Right lobe of liver (tissue), 4 donors: Measurements from ENCODE around the gene SNED1.

ENCODE experiments used
- CTCF ChIP-seq, 4 donors: fragments of 200-600 bp in 3 of 4; fragments of 450-650 bp in 1 of 4; IDR thresholded peaks; one replicate each; pipeline versions ENCODE4 v1.5.1 to v1.8.0; 2016 to 2022; ENCODE audit warnings: antibody characterized with exemption in 4 of 4, mild to moderate bottlenecking in 2 of 4
- POLR2A ChIP-seq: fragments of 450-650 bp; IDR thresholded peaks from one replicate; pipeline ENCODE4 v1.6.1; 2017; ENCODE audit warnings: antibody characterized with exemption, mild to moderate bottlenecking
- donor health status: DM: no; HTN: no; CAD: no.
- donor health status: DM: no; HTN: no; CAD: no.
- donor health status: DM: no; HTN: yes; CAD: no.

GRCh38 chr2:240958366-240959213 is 39.8 kb upstream of the SNED1 start:
- TF ChIP-seq CTCF (IDR thresholded peaks at IDR 0.05) (no peak), POLR2A (no peak)
